ENCODE results near the gene C1QTNF8. TPM values are rescaled to one million over a fixed set of nuclear protein-coding genes. Genes with fewer than 3 reads are reported as not detected.

Gene C1QTNF8
- total RNA-seq, 1 experiment from 2014 or later = not detected

DNA sequence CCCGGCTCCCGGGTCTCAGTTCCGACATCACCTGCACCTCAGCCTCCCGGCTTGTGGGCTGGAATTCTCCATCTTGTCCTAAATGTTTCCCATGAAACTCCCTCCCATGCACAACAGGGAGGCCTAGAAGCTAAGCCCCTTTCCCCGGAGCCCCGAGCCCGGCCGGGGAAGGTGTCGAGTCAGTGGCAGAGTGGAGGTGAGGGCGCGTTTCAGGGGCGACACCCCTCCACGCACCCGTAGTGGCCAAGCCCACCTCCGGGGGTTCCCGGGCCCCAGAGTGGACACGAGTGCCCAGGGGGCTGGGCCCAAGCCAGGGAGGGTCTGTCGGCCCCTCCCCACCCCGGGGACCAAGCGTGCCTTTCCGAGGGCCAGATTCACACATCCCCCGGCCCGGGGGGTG is 25.0 kb upstream of the C1QTNF8 start:
- no peak overlapping the region for H2AFZ ChIP-seq (ENCODE audit: low read length)
- no peak for DNase-seq
- no peak overlapping the region for H3K4me2 ChIP-seq (ENCODE audit: insufficient read depth, insufficient read length, low read length)
- no peak overlapping the region for H3K23ac ChIP-seq (ENCODE audit: insufficient read length, low read depth, low read length)
- H3K14ac ChIP-seq (ENCODE audit: insufficient read depth, low read length) = no peak overlapping the region
- no peak overlapping the region for H2AK5ac ChIP-seq (ENCODE audit: insufficient read length, low read length)
- Mint-ChIP-seq H3K4me1 (peaks cover 0 to 2% of the 10 kb centered on the region in 2 experiments; a peak in 1 of 4 replicates), H3K9me3 (no peaks in the 10 kb centered on the region), H3K27ac (no peak overlapping the region), H3K27me3 (ENCODE audit: low read depth) (peaks cover 3% of the 10 kb centered on the region; the same call in 1 of the 2 replicates), H3K36me3 (ENCODE audit: insufficient read depth in 1 of 3, low read depth in 3 of 3) (no peaks in the 10 kb centered on the region), H3K4me3 (no peak overlapping the region)
- no peaks in the 10 kb centered on the region for H3K27me3 ChIP-seq (ENCODE audit: insufficient read depth, low read length)
- no peak overlapping the region for H3K9ac ChIP-seq (ENCODE audit: extremely low read depth, insufficient read length, low read length)
- no peak overlapping the region for H2BK12ac ChIP-seq (ENCODE audit: insufficient read length, low read depth, low read length)
- no CpG with 5 or more reads among the region's 23 CpGs for WGBS (ENCODE audit: extremely low coverage, insufficient read length, low lambda C conversion rate)
- H2BK120ac ChIP-seq (ENCODE audit: low read depth, low read length, poor library complexity, severe bottlenecking) = no peak overlapping the region
- no peaks in the 10 kb centered on the region for H3K9me3 ChIP-seq (ENCODE audit: control insufficient read depth, low read depth, low read length)
- H2BK20ac ChIP-seq (ENCODE audit: low read depth, low read length, poor library complexity, severe bottlenecking) = no peak overlapping the region
- no peak overlapping the region for H2BK5ac ChIP-seq (ENCODE audit: insufficient read length, low read length)
- no peaks in the 10 kb centered on the region for H3K4me1 ChIP-seq (ENCODE audit: insufficient read depth, low read length)
- H4K20me1 ChIP-seq (ENCODE audit: control insufficient read depth, insufficient read depth, insufficient read length) = no peaks in the 10 kb centered on the region
- no peaks in the 10 kb centered on the region for H3K79me1 ChIP-seq (ENCODE audit: insufficient read depth, low read depth, low read length, poor library complexity, severe bottlenecking)
- H3K4ac ChIP-seq (ENCODE audit: low read depth, low read length) = no peak overlapping the region
- TF ChIP-seq CTCF (conservative IDR thresholded peaks at IDR 0.05) = no peak
- H2BK15ac ChIP-seq (ENCODE audit: low read depth, low read length) = no peak overlapping the region
- peaks cover 2% of the 10 kb centered on the region for H3K23me2 ChIP-seq (ENCODE audit: insufficient read length, low read depth, low read length, poor library complexity, severe bottlenecking)
- no peak overlapping the region for H4K5ac ChIP-seq (ENCODE audit: insufficient read length, low read depth, low read length)
- no peak overlapping the region for H3K18ac ChIP-seq (ENCODE audit: insufficient read length, low read depth, low read length)
- H3K27ac ChIP-seq (ENCODE audit: insufficient read length, low read depth, low read length) = no peak overlapping the region
- H3K56ac ChIP-seq (ENCODE audit: insufficient read length, low read depth, low read length) = no peak overlapping the region
- H3K79me2 ChIP-seq (ENCODE audit: insufficient read depth, low read length) = no peaks in the 10 kb centered on the region
- no peak overlapping the region for H3T11ph ChIP-seq (ENCODE audit: low read length)
- H4K91ac ChIP-seq (ENCODE audit: insufficient read length, low read depth, low read length) = no peak overlapping the region
- no peak overlapping the region for H4K8ac ChIP-seq (replicated peaks; ENCODE audit: insufficient read length, low read depth, low read length)
